HEK293 (cell line): Measurements from ENCODE around the gene DDAH1.

Experiments
- GLI4 ChIP-seq: fragments of 450-650 bp; formaldehyde crosslinking; IDR thresholded peaks from 2 replicates; pipeline ENCODE4 v1.5.1; 2016; ENCODE audit warnings: missing biosample characterization, missing genetic modification characterization
- TCF7L2 ChIP-seq: IDR thresholded peaks from 2 replicates; pipeline ENCODE4 v1.6.1; 2011; ENCODE audit warnings: low read depth, mild to moderate bottlenecking, inconsistent platforms, low read length, moderate library complexity, borderline replicate concordance
- ZNF138 ChIP-seq: fragments of 450-650 bp; formaldehyde crosslinking; IDR thresholded peaks from 2 replicates; pipeline ENCODE4 v1.5.1; 2016; ENCODE audit warnings: missing biosample characterization, missing genetic modification characterization, borderline replicate concordance
- ZNF449 ChIP-seq: fragments of 450-650 bp; formaldehyde crosslinking; IDR thresholded peaks from 2 replicates; pipeline ENCODE4 v1.5.1; 2017; ENCODE audit warnings: missing biosample characterization, mild to moderate bottlenecking, missing genetic modification characterization, moderate library complexity
- ZNF629 ChIP-seq: fragments of 450-650 bp; formaldehyde crosslinking; IDR thresholded peaks from 2 replicates; pipeline ENCODE4 v1.5.1; 2017; ENCODE audit warnings: missing biosample characterization, missing genetic modification characterization
- TF ChIP-seq, protein P1 (sequence below): fragments of 450-650 bp; formaldehyde crosslinking; IDR thresholded peaks from 2 replicates; pipeline ENCODE4 v1.5.1; 2016; ENCODE audit warnings: missing biosample characterization, missing genetic modification characterization

GRCh38 chr1:85420199-85420598 lies 44.8 kb downstream of the DDAH1 start:
- TF ChIP-seq ZNF629 (tag by site-specific recombination), result no peak
- TF ChIP-seq TCF7L2, result no peak
- TF ChIP-seq, protein P1, sequence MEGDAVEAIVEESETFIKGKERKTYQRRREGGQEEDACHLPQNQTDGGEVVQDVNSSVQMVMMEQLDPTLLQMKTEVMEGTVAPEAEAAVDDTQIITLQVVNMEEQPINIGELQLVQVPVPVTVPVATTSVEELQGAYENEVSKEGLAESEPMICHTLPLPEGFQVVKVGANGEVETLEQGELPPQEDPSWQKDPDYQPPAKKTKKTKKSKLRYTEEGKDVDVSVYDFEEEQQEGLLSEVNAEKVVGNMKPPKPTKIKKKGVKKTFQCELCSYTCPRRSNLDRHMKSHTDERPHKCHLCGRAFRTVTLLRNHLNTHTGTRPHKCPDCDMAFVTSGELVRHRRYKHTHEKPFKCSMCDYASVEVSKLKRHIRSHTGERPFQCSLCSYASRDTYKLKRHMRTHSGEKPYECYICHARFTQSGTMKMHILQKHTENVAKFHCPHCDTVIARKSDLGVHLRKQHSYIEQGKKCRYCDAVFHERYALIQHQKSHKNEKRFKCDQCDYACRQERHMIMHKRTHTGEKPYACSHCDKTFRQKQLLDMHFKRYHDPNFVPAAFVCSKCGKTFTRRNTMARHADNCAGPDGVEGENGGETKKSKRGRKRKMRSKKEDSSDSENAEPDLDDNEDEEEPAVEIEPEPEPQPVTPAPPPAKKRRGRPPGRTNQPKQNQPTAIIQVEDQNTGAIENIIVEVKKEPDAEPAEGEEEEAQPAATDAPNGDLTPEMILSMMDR, result no peak
- no peak for TF ChIP-seq ZNF138 (tag by site-specific recombination)
- TF ChIP-seq GLI4 (tag by site-specific recombination), result no peak
- TF ChIP-seq ZNF449 (tag by site-specific recombination), result no peak
